ENCODE measurements around the gene SGMS1.
"Not testable (repeated sequence)": the region's sequence is repeated elsewhere in the genome, so short reads cannot be mapped to it uniquely, and the experiment has no call there.

The SGMS1 gene

DNA sequence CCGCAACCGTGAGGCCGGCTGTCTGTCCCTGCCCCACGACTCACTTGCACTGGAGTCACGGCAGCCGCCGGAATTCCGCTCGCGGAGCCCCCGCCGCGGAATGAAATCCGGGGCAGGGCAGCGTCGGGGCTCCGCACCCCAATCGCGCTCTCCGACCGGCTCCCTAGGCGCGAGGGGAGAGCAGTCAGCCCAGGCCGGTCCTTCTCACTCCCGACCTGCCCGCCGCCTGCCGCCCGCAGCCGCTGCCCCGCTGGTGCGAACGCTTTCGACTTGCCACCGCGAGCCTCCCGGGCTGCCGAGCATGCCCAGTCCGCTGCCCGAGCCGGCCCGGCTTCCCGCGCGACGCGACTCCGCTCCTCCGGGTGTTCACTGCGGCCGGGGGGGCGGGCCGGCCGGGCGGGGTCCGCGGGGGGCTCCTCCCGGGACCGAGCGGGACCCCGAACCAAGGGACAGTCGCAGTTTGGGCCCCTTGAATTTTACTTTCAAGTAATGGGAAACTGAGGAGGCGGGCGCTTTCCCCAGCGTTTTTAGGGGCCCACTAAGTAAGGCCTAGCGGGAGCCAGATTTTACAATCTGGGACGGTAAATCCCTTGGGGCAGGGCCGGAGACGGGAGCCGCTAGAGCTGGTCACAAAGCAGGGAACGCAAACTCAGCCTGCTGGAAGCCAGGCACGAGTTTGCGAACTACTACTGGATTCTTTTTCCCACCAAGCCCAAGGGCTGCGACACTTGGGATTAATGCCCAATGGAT is at the start of gene SGMS1:
Gene SGMS1, minus strand, starts transcription at position 294 of the 750 bp plus-strand sequence. CDS start 279,842 bp downstream, outside the sequence.
- peak; percentile 98 for DNase-seq (ENCODE audit: low spot score)

DNA sequence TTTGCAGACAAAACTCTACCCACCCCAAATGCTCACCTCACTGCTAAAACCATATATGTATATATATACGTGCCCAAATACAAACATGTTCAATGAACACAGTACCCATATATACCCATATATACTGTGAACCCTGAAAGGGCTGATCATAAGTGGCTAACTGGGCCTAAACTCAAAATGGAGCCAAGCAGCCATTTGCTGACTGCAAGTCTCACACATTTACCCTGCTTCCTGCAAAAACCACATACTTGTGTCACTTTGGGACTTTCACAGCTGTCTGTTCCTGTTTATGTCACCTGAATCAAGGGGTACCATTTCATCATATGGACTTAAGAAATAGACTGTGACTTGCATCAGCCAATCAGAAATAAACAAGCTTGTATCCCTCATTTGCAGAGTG is 48.4 kb upstream of the SGMS1 start:
- not testable (repeated sequence) for DNase-seq (ENCODE audit: low spot score)

DNA sequence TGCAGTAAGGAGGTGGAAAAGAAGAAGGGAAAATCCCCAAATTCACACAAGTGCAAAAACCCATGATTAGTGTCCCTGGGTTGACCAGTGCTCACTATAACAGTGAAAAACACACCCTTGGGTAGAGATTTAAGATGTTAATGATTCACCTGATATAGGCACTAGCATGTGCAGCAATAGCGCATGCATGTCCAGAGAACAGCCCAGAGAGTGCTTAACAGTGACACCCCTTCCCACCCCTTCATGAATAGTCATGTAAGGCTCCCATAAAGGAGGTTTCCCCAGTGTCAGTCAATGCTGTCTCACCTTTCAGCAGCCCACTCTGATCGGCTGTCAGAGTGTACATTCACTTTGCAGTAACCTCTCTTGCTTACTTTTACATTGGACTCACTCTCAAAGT is 47.9 kb upstream of the SGMS1 start:
- not testable (repeated sequence) for DNase-seq (ENCODE audit: low spot score)

DNA sequence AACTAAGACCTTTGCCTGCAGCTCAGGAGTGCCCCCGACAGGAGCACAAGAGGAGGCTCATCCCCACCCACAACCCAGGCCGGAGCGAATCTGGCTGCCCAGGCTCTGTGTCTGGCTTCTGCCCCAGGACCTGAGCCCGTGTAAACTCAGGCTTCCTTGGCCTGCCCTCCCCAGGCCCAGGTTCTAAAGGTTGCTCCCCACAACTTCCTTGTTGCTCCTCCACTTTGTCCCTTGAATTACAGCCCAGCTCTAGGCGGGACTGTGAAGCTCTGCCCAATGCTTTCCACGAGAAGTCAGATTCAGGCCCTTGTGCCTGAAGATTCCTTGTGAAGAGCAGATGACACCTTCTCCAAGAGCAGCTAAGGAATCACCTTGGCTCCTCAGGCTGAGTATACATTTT is 46.2 kb upstream of the SGMS1 start:
- not testable (repeated sequence) for DNase-seq (ENCODE audit: low spot score)

DNA sequence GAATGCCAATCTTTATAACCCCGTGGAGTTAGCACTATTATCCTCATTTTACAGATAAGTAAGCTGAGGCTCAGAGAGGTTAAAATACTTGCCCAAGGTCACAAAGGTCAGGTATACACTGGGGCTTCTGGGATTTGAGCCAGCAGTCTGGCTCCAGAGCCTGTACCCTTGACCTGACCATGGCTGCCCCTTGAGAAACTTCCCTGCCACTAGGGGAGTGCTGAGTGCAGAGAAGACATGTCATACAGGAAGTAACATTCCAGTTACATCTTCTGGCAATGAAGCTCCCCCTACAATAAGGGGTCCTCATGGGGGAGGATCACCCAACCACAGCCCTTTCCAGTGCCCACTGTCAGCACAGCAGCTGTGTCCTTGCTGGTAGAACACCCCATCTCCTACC is 43.6 kb upstream of the SGMS1 start:
- not testable (repeated sequence) for DNase-seq (ENCODE audit: low spot score)

DNA sequence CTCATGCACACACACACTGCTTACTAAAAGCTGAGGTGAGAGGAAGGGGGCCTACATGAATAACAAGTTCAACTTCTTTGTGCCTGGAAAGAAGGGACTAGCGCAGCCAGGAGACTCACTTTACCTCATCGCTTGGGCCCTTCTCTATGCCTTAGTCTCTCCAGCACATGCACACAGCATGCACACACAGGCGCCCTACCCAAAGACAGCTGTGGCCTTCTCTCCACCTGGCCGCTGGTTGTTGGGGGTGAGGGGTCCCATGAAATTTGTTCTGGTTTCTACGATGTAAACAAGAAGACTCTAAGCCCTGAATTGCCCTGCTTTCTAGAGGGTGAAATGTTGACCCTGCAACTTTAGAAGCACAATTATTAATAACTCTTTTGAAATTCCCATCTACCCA is 38.7 kb upstream of the SGMS1 start:
- DNase-seq (ENCODE audit: low spot score): not testable (repeated sequence)

DNA sequence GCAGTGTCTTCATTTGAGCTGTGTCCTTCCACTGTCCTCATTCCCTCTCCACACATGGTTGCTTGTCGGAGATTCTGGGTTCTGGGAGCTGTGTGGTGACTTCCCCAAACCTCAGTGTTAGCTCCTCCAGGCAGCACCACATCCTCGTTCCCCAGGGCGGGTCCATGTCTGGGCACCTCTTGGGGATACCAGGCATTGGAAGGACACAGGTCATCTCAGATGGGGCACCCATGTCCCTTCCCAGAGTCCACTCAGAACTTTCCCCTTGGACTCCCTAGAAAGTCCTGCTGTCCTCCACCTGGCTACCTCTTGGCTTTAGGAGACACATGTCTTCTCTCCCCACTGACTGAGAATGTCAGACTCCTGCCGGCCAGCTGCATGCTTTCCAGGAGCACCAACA is 37.8 kb upstream of the SGMS1 start:
- not testable (repeated sequence) for DNase-seq (ENCODE audit: low spot score)

DNA sequence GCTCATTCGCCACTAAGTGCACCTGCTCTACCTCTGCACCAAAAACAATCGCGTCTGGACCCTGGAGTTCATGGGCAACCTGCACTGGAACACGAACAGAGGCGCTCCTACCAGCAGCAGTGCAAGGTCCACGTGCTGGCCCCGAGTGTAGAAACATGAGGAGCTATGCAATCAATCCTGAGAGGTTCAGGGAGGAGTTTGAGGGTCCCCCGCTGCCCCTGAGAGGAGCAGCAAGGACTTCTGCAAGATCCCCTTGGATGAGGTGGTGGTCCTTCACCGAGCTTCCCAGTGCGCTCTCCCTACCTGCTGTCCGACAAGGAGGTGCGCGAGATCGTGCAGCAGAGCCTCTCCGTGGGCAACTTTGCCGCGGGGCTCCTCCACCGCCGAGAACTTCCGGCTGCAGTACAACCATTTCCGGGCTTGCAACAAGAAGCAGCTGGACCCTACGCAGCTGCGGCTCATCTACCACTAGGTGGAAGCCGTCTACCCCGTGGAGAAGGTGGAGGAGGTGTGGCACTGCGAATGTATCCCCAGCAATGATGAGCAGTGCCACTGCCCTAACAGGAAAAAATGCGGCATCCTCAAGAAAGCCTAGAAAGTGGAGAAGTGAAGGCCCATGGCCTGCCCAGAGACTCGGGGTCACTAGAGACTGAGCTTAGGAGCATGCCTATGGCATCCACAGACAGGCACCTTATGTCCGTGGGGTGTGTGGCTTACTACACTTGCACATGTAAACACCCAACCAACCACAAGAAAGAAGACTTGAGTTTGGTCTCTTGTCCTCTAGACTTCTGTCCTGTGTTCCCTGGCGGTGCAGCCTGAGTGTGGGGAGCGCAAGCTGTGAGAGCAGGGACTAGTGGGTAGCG is 36.3 kb upstream of the SGMS1 start:
- DNase-seq (ENCODE audit: low spot score): not testable (repeated sequence)

DNA sequence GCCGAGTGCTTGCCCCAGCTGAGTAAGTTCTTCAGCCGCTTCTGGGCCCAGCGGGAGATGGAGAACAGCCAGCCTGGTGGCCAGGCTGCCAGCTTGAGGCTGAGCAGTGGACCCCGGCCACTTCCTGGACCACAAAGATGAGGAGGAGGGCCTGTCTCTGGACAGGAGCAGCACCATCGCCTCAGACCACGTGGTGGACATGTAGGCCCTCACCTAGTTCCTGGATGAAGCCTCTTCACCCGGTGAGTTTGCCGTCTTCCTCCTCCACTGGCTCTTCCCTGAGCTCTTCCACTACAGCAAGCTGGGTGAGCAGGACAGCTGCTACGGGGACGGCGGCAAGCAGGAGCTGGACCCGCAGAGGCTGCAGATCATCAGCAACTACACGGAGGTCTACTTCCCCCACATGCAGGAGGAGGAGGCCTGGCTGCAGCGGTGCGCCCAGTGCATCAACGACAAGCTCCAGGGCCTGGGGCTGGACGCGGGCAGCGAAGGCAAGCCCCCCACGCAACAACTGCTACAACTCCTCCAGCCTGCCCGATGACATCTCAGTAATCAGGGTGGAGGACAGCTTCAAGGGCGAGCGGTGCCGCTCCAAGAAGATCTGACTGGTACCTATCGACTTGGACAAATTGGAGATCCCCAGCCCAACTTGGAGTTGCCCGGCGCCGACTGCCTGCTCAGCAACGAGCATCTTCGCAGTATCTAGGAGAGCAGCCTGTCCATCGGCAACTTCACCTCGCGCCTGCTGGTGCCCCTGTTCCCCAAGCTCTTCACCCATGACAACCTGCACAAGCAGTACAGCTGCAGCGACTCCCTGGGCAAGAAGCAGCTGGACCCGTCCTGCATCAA is 35.5 kb upstream of the SGMS1 start:
- DNase-seq (ENCODE audit: low spot score): not testable (repeated sequence)

DNA sequence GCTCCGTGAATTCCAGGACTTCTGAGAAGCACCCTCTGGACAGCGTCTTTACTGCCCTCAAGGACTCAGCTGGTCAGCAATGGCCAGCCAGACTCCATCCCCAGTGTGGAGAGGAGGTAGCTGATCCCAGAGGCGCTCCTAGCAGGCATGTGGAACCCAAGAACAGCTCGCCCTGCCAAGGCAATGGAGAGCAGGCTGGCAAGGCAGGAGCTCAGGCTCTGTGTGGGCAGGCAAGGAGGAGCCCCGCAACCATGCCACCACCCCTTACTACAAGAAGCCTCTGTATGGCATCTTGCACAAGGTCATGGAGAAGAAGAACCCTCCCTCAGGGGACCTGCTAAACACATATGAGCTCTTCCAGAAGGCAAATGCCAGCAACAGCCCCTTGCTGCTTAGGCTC is 34.4 kb upstream of the SGMS1 start:
- DNase-seq (ENCODE audit: low spot score): no peak

DNA sequence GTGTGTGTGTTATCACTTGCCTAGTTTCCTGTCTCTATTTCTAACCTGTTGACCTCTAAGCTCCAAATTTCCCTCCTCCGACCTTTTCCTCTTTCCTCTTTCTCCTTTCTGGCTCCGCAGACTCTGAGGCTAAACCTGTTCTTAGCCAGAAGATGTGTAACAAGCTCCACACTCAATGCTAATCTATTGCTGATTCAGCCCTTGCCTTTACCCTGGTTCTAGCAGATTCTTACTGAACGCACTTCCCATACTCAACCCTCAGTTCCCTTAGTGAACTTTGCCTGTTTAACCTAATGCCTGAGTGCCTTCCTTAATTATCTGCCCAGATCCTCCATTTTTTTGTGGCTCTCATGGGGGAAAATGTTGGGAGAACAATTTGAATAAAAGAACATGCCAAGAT is 30.0 kb upstream of the SGMS1 start:
- no peak for DNase-seq (ENCODE audit: low spot score)

DNA sequence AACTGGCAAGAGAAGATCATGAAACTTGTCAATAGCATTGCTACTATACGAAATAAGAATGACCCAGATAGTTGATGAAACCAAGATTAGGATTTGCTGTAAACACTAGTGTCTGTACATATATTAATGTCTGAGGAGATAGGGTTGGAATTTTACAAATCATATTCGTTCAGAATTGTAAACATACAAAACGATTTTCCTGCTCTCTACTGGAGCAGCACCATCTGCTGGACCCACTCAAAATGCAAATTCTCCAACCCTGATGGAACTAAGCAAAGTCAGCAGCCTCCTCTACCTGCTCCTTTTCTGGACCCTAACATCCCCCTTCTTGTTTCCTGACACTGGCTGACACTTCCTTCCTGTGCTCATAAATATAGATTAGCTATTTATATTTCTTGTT is 29.4 kb upstream of the SGMS1 start:
- DNase-seq (ENCODE audit: low spot score): peak; percentile 50

DNA sequence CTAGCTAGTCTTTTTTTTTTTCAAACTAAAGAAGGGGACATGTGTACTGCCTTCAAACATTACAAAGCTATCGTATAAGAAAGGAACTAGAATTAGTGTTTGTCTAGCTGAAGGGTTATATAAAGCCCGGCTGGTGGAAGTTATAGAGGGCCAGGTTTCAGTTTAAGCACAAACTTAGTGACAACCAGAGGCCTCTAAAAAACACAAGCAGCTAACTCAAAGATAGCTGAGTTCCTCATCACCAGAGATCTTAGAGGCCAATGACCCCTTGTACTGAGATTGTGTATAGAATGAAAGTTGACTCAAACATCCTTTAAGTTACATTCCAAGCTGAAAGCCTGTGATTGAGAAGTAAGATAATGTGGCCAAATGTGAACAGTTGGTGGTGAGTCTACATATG is 28.1 kb upstream of the SGMS1 start:
- DNase-seq (ENCODE audit: low spot score): no peak

DNA sequence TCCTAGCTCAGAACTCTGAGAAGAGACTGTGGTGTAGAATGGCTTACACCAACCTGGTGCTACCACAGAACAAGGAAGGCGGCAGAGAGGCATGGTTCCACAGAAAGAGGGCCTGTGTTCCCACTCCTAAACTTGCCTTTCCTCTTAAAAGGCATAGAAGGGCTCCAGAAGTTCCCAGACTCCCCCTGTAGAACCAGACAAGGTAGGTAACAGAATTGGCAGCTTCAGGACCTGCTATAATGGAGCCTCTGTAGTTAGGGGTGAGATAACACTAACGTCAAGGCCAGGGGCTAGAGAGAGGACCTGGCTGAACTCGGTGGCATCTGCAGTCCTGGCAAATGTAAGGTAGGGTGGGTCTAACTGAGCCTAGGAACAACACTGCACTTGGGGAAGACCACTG is 26.7 kb upstream of the SGMS1 start:
- DNase-seq (ENCODE audit: low spot score): no peak

DNA sequence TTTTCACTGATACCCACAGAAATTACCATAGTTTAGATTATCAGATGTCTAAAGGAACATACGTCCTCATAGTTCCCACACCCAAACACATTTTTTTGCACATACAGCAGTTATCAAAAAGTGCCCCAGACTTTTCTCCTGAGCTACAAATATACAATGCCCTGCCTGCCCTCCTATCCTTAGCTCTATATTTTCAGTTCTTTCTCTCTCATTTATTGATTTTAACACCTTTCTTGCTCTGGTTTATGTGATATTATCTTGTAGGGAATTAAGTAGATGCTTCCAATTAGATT is 25.1 kb upstream of the SGMS1 start:
- no peak for DNase-seq (ENCODE audit: low spot score)

DNA sequence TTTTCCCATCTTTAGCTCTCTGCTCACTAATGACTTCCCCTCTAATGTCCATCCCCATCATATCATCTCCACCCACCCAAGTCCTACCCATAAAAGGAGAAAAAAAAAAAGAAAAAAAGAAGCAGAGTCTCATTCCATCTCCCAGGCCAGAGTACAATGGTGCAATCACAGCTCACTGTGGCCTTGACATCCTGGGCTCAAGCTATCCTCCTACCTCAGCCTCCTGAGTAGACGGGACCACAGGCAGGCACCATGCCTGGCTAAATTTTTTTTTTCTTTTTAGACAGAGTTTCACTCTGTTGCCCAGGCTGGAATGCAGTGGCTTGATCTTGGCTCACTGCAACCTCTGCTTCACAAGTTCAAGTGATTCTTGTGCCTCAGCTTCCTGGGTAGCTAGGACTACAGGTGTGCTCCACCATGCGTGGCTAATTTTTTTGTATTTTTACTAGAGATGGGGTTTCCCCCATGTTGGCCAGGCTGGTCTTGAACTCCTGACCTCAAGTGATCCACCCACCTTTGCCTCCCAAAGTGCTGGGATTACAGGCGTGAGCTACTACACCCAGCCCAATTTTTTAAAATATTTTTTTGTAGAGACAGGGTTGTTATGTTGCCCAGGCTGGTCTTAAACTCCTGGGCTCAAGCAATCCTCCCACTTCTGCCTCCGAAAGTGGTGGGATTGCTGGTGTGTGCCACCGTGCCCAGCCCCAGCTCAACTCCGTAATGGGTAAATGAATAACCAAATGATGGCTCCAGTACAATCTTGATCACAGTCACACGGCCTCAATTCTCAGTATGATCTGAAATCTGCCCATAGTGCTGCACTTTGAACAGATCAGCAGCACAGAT is 24.6 kb upstream of the SGMS1 start:
- DNase-seq (ENCODE audit: low spot score): no peak

DNA sequence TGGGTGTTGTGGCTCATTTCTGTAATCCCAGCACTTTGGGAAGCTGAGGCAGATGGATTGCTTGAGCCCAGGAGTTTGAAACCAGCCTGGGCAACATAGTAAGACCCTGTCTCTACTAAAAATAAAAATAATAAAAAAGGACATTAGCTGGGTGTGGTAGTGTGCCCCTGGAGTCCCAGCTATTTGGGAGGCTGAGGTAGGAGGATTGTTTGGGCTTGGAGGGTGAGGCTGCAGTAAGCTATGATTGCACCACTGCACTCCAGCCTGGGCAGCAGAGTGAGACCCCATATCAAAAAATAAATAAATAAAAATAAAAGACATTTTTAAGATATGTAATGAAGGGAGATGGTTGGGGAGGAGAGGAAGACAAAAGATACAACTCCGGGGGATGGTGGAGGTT is 23.6 kb upstream of the SGMS1 start:
- DNase-seq (ENCODE audit: low spot score): not testable (repeated sequence)

DNA sequence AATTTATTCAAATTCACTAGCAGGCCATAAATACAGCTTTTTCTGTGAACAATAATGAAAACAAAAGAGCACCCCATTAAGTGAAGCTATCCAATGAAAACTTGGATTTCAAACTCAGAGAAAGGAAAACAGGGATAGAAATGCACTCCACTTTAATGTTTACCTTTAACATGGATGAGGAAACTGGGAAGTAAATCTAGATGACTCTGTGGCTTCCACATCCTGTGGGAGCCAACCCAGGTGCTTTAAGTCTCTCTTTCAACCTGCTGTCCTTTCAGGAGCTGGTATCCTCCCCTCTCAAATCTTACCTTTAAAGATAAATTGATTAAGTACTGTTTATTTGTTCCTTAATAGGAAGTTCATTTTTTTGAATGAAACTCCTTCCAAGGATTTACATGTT is 21.5 kb upstream of the SGMS1 start:
- DNase-seq (ENCODE audit: low spot score): no peak

DNA sequence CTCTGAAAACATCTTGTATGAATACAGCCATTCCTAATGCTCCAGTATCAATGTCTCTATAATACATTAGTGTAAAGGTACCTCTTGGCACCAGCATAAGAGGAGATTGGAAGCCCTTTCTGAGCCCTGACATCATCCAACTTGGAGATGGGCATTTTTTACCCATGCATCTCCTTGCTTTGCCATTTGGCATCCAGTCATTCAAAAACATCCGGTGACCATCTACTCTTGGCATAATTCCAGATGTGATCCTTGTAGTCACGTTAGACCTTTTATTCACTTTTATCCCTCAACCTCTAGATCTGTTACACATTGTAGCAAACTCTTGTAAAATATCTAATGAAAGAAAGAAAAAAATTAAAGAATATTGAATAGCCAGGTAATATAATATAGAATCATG is 17.9 kb upstream of the SGMS1 start:
- no peak for DNase-seq (ENCODE audit: low spot score)

DNA sequence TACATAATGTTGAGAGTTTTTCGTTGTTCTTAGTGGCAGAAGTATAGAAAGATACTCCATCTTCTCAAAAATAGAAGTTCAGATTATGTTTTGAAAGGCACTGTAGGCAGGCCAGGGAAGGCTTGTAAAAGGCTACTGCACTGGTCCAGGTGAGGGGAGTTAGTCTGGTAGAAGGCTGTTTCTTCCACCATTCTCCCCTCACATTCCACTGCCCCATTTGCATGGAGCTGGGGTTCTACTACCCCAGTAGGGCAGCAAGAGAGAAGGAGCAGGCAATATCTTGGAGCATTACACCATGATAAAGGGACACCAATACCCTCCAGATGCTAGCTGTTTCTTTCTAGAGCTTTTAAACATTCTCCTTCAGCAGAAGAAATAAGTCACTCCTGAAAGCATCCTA is 16.5 kb upstream of the SGMS1 start:
- DNase-seq (ENCODE audit: low spot score): no peak

Measured in D341Med (cell line).